Activated naive CD8-positive, alpha-beta T cell (primary cell): ENCODE data around the gene CACNA1H.

ENCODE experiments used
- H3K27ac Mint-ChIP-seq: one replicate; pipeline ENCODE4 v1.8.0; 2021; ENCODE audit warnings: mixed read lengths
- H3K27me3 Mint-ChIP-seq: one replicate; pipeline ENCODE4 v1.8.0; 2021; ENCODE audit warnings: mixed read lengths
- H3K36me3 Mint-ChIP-seq: one replicate; pipeline ENCODE4 v1.8.0; 2021; ENCODE audit warnings: mixed read lengths
- H3K4me1 Mint-ChIP-seq: one replicate; pipeline ENCODE4 v1.8.0; 2021; ENCODE audit warnings: low read depth, mixed read lengths
- H3K4me3 Mint-ChIP-seq: one replicate; pipeline ENCODE4 v1.8.0; 2021; ENCODE audit warnings: mild to moderate bottlenecking, mixed read lengths
- H3K9me3 Mint-ChIP-seq: one replicate; pipeline ENCODE4 v1.8.0; 2021; ENCODE audit warnings: low read depth, mixed read lengths

The CACNA1H gene

DNA sequence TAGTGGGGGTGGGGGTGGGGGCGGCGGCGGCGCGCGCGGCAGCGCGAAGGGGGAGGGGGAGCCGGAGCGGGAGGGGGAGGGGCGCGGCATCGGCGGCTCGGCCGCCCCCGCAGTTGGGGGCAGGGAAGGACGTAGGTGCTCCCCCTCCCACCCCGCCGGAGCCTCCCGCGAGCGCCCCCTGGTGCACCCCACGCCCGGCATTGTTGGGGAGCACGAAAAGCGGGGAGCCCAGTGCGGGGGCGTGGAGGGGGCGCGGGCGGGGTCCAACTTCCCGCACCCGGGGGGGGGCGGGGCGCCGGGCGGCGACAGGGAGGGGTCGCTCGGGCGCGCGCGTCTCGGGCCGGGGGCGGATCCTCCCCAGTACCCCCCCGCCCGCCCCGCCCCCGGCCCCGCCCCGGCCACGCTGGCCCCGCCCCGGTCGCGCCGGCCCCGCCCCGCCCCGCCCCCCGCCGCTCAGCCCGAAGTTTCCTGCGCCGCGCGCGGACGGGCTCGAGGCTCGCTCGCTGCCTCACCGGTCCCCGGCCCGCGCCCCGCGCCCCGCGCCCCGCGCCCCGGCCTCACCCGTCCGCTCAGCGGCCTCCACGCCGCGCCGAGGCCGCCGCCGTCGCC lies at the start of gene CACNA1H:
CACNA1H (plus strand) TSS at position 456 of the 609 bp plus-strand sequence. CDS start 632 bp downstream, outside the sequence.
- Mint-ChIP-seq H3K9me3 (no peaks in the 10 kb centered on the region), H3K27me3 (peaks cover 3% of the 10 kb centered on the region), H3K4me1 (peaks cover 2% of the 10 kb centered on the region), H3K4me3 (peak within 1 kb of the TSS; percentile 38), H3K36me3 (no peaks in the 10 kb centered on the region), H3K27ac (no peak within 1 kb of the TSS)

- no peaks in the 10 kb centered on the region for H3K4me1 Mint-ChIP-seq
- H3K27ac Mint-ChIP-seq = no peak overlapping the region
- no peaks in the 10 kb centered on the region for H3K9me3 Mint-ChIP-seq
- peaks cover 3% of the 10 kb centered on the region for H3K27me3 Mint-ChIP-seq
- H3K4me3 Mint-ChIP-seq = no peak overlapping the region
- no peaks in the 10 kb centered on the region for H3K36me3 Mint-ChIP-seq
These were observed 49.3 kb upstream of the CACNA1H start for GRCh38 chr16:1103636-1103980.

DNA sequence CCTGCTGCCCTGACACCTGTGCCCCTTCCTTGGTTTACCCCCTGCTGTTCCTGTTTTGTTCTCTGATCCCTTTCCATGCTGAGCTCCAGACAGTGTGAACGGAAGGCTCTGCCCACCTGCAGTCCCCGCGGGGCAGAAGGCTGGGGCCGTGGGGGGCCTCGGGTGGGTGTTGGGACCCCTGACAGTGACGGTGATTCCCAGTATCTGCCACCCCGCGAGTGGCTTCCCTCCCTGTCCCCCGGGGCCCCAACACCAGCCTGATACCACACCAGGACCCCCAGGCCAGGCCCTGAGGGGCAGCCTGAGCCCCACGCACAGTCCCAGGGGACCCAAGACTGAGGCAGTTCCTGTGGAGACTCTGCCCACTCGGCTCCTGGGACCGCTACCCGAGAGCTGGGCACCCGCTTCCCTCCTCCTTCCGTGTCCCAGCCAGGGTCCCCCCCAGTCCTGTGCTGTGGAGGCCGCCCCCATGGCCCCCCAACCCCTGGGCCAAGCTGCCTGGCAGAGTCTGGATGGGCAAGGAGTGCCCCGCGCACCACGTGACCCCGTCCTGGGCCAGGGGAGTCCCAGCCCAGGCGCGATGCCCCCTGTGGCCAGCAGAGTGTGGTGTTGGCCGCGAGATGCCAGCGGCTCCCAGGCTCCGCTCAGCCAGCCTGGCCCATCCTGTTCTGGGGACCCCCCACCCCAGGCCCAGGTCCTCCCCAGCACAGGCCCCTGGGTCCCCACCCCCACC lies 46.9 kb upstream of the CACNA1H start:
- H3K4me3 Mint-ChIP-seq = no peak overlapping the region
- peaks cover 3% of the 10 kb centered on the region for H3K27me3 Mint-ChIP-seq
- no peaks in the 10 kb centered on the region for H3K4me1 Mint-ChIP-seq
- H3K36me3 Mint-ChIP-seq = no peaks in the 10 kb centered on the region
- no peak overlapping the region for H3K27ac Mint-ChIP-seq
- no peaks in the 10 kb centered on the region for H3K9me3 Mint-ChIP-seq

DNA sequence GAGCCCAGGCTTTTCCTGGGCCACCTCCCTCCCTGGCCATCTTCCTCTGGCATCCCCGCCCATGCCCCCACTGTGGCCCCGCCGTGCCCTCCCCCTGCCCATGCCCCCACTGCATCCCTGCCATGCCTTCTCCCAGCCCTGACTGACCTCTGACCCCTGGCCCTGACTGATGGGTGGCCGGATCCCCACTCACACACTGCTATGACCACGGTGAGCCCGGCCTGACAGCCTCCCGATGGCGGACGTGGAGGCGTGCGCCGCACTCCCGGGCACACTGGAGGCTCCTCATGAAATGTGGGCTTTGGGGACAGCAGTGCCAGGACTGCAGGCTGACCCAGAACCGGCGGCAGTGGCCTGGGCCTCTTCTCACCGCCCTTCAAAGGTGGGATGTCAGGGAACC lies 46.2 kb upstream of the CACNA1H start:
- H3K36me3 Mint-ChIP-seq = no peaks in the 10 kb centered on the region

GRCh38 chr16:1107141-1107540 lies 45.8 kb upstream of the CACNA1H start:
- H3K27ac Mint-ChIP-seq = no peak overlapping the region
- H3K9me3 Mint-ChIP-seq = no peaks in the 10 kb centered on the region
- H3K4me3 Mint-ChIP-seq = no peak overlapping the region
- peaks cover 3% of the 10 kb centered on the region for H3K27me3 Mint-ChIP-seq
- no peaks in the 10 kb centered on the region for H3K4me1 Mint-ChIP-seq
- no peaks in the 10 kb centered on the region for H3K36me3 Mint-ChIP-seq

More for the DNA sequence above, 46.2 kb upstream of the CACNA1H start:
- H3K9me3 Mint-ChIP-seq = no peaks in the 10 kb centered on the region
- H3K27ac Mint-ChIP-seq = no peak overlapping the region
- H3K27me3 Mint-ChIP-seq = peaks cover 3% of the 10 kb centered on the region
- H3K4me3 Mint-ChIP-seq = no peak overlapping the region
- no peaks in the 10 kb centered on the region for H3K4me1 Mint-ChIP-seq

GRCh38 chr16:1107731-1108130 lies 45.2 kb upstream of the CACNA1H start:
- no peak overlapping the region for H3K27ac Mint-ChIP-seq

DNA sequence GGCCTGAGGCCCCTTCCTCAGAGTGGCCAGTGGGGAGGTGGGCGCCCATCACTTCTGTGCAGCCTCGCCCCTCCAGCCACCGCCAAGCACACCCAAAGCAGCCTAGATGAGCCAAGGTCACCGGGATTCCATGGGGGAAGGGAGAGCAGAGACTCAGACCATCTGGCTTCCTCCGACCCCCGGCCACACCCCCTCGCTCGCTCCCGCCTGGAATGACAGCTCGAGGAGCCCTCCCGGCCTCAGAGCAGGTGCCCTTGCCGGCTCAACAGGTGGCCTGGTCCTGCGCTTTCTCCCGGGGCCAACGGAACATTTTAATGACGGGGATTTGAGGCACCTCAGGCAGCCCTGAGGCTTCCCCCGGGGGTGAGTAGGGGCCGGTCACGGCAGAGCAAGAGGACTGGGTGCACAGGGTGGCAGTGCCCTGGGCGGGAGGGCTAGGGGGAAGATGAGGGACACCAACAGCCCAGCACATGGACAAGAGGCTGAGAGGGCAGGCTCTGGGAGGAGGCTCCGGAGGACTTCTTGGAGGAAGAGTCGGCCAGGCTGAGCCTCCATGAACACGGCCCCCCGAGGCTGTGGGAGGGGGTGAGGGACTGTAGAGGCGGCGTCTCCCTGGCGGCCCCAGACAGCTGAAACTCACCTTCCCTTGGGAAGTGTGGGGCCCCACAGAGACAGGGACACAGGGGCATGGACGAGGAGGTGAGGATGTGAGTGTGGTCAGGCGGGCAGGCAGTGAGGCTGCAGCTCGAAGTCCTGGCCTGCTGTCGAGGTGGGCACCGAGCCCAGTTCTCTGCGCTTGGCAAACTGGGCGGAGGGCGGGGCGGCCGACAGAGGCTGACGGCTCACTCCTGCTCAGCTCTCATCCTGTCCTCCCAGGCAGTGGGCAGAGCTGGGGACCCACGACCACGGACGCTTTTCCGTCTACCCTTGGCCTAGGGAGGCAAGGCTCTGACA lies 44.3 kb upstream of the CACNA1H start:
- peaks cover 3% of the 10 kb centered on the region for H3K27me3 Mint-ChIP-seq
- H3K4me1 Mint-ChIP-seq = no peaks in the 10 kb centered on the region
- no peaks in the 10 kb centered on the region for H3K36me3 Mint-ChIP-seq
- no peak overlapping the region for H3K4me3 Mint-ChIP-seq
- H3K27ac Mint-ChIP-seq = no peak overlapping the region
- no peaks in the 10 kb centered on the region for H3K9me3 Mint-ChIP-seq

More at GRCh38 chr16:1107731-1108130, 45.2 kb upstream of the CACNA1H start:
- Mint-ChIP-seq H3K27me3 (peaks cover 3% of the 10 kb centered on the region), H3K9me3 (no peaks in the 10 kb centered on the region), H3K4me1 (no peaks in the 10 kb centered on the region), H3K36me3 (no peaks in the 10 kb centered on the region), H3K4me3 (no peak overlapping the region)

- Mint-ChIP-seq H3K27me3 (peaks cover 1% of the 10 kb centered on the region), H3K36me3 (no peaks in the 10 kb centered on the region), H3K4me1 (no peaks in the 10 kb centered on the region), H3K4me3 (no peak overlapping the region), H3K27ac (no peak overlapping the region), H3K9me3 (no peaks in the 10 kb centered on the region)
These were observed 43.3 kb upstream of the CACNA1H start for GRCh38 chr16:1109648-1110047.

GRCh38 chr16:1112506-1113184 lies 40.3 kb upstream of the CACNA1H start:
- Mint-ChIP-seq H3K4me3 (no peak overlapping the region), H3K36me3 (no peaks in the 10 kb centered on the region), H3K27me3 (no peaks in the 10 kb centered on the region), H3K27ac (no peak overlapping the region), H3K9me3 (no peaks in the 10 kb centered on the region), H3K4me1 (no peaks in the 10 kb centered on the region)

DNA sequence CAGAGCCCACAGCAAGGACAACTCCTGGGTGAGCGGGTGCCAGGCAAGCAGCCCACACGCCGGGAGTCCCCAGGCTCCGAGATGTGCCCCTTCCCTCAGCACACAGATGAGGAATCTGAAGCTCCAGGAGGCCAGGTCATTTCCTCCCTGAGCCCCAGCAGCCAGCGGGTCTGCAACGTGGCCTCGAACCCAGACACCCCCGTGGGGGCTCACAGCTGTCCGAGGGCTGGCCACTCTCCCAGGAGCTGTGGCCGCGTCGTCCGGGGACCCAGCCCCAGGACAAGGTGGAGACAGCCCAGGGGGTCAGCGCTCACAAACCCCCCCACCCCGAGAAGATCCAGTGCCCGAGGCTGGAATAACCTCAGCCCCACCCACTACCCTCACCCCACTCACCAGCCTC lies 39.4 kb upstream of the CACNA1H start:
- Mint-ChIP-seq H3K9me3 (no peaks in the 10 kb centered on the region), H3K27ac (no peak overlapping the region), H3K27me3 (no peaks in the 10 kb centered on the region), H3K36me3 (no peaks in the 10 kb centered on the region), H3K4me3 (no peak overlapping the region), H3K4me1 (no peaks in the 10 kb centered on the region)

DNA sequence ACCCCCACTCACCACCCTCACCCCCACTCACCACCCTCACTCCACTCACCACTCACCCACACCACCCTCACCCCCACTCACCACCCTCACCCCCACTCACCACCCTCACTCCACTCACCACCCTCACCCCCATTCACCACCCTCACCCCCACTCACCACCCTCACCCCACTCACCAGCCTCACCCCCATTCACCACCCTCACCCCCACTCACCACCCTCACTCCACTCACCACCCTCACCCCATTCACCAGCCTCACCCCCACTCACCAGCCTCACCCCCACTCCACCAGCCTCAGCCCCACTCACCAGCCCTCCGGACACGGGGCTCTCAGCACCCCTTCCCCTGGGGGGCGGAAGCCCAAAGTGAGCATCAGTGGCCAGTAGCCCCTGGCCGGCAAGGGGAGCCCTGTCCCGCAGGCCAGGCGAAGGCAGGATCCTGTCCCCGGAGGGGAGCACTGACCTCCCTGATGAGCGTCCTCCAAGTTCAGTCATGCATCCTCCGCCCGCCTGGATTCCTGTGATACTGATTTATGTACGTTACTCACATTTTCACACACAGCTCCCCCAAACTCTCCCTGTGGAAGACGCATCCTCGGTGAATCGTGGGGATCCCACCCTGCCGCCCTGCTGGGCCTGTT lies 38.9 kb upstream of the CACNA1H start:
- H3K27me3 Mint-ChIP-seq = no peaks in the 10 kb centered on the region
- no peaks in the 10 kb centered on the region for H3K9me3 Mint-ChIP-seq
- H3K4me1 Mint-ChIP-seq = no peaks in the 10 kb centered on the region

DNA sequence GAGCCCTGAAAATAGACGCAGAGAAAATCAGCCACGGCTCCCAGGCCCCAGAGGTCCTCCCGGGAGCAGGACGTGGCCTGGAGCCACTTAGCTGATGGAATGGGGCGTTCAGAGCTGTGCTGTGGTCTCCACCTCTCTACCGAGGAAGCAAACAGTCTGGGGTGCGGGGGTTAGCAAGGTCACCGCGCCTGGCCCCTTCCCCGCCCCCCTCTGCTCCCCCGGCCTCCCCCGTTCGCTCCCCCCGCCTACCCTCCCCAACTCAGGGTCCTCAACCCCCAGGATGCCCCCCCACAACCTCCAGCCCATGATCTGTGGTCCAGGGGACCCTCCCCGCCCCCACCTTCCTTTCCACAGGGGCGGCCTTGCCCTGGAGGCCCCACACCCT lies 36.2 kb upstream of the CACNA1H start:
- no peak overlapping the region for H3K4me3 Mint-ChIP-seq
- no peaks in the 10 kb centered on the region for H3K9me3 Mint-ChIP-seq
- H3K4me1 Mint-ChIP-seq = no peaks in the 10 kb centered on the region
- no peaks in the 10 kb centered on the region for H3K36me3 Mint-ChIP-seq
- no peak overlapping the region for H3K27ac Mint-ChIP-seq
- no peaks in the 10 kb centered on the region for H3K27me3 Mint-ChIP-seq

More for the DNA sequence above, 38.9 kb upstream of the CACNA1H start:
- H3K27ac Mint-ChIP-seq = no peak overlapping the region
- H3K36me3 Mint-ChIP-seq = no peaks in the 10 kb centered on the region
- H3K4me3 Mint-ChIP-seq = no peak overlapping the region

- no peaks in the 10 kb centered on the region for H3K9me3 Mint-ChIP-seq
- no peaks in the 10 kb centered on the region for H3K36me3 Mint-ChIP-seq
- H3K4me3 Mint-ChIP-seq = no peak overlapping the region
- H3K4me1 Mint-ChIP-seq = no peaks in the 10 kb centered on the region
- H3K27me3 Mint-ChIP-seq = no peaks in the 10 kb centered on the region
- no peak overlapping the region for H3K27ac Mint-ChIP-seq
These were observed 35.6 kb upstream of the CACNA1H start for GRCh38 chr16:1117176-1117900.

DNA sequence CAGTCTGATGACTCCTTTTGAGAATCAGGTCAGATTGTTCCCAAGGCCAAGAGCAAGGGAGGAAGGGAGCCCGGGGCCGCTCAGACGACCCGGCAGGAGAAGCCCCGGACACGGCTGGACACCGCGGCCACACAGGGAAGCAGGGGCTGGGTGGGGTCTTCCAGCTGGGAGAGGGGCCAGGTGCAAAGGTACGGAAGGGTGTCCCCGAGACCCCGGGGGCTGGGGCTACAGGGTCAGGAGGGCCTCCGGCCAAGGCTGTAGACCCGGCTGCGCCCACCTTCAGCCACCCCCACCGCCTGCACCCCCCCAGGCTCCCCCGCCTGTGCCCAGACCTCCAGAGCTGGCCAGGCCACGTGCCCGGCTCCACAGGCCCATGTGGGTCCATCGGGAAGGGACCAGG lies 35.0 kb upstream of the CACNA1H start:
- Mint-ChIP-seq H3K9me3 (no peaks in the 10 kb centered on the region), H3K27me3 (no peaks in the 10 kb centered on the region), H3K4me1 (no peaks in the 10 kb centered on the region), H3K27ac (no peak overlapping the region), H3K4me3 (no peak overlapping the region), H3K36me3 (no peaks in the 10 kb centered on the region)
